ENCODE results near the gene SLC22A13. TPM values are rescaled to one million over a fixed set of nuclear protein-coding genes. Genes with fewer than 3 reads are reported as not detected.

The SLC22A13 gene
- total and polyA plus RNA-seq, 4 donors, result 0.08 to 0.64 (median 0.20) TPM; not detected in 1

DNA sequence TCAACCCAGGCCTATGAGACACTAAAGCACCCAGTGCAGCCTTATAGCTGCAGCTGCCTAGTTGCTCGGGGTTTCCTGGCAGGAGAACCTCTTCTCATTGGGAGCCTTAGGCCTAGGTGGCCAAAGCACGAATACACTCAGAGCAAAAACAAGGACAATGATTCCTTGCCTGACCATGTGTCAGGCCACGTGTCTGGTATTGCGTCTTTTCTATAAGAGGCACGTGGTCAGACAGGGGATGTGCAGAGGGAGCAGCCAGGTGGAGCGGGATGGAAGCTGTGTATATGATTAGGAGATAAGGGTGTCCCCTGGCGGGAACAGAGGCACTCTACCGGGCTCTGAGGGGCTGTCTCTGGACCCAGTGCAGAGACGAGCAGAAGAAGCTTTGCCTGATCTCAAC, 42.8 kb downstream of the SLC22A13 start:
- no peak overlapping the region for H3K4me3 ChIP-seq
- DNase-seq, result no peak
- H3K9ac ChIP-seq (ENCODE audit: insufficient read depth in 1 of 2, low read length in 2 of 2), result no peak overlapping the region
- H3K27ac ChIP-seq (ENCODE audit: low read depth in 1 of 2, low read length in 1 of 2), result no peak overlapping the region
- no peaks in the 10 kb centered on the region for H3K36me3 ChIP-seq (ENCODE audit: control insufficient read depth in 4 of 4, insufficient read depth in 4 of 4, low read length in 4 of 4)
- no peak for TF ChIP-seq CTCF (IDR thresholded peaks at IDR 0.05; ENCODE audit: control extremely low read depth, extremely low read depth)
- H3K4me1 ChIP-seq (ENCODE audit: control insufficient read depth in 5 of 5, insufficient read depth in 5 of 5, low read length in 5 of 5), result no peaks in the 10 kb centered on the region
- no peak for ATAC-seq (ENCODE audit: insufficient read depth, low FRiP score)
- WGBS, 2 donors, result 89 to 91% methylated on average over 9 of the region's 9 CpGs
- peaks cover 0 to 2% (median 0%) of the 10 kb centered on the region in 4 donors for H3K9me3 ChIP-seq (ENCODE audit: control insufficient read depth in 4 of 4, insufficient read depth in 3 of 4, low read length in 3 of 4)
- H3K27me3 ChIP-seq (ENCODE audit: control insufficient read depth in 3 of 3, insufficient read depth in 3 of 3, low read length in 2 of 3), result no peaks in the 10 kb centered on the region

- no peak for TF ChIP-seq CTCF (IDR thresholded peaks at IDR 0.05; ENCODE audit: control extremely low read depth, extremely low read depth)
- Histone ChIP-seq H3K27me3 (ENCODE audit: control insufficient read depth in 3 of 3, insufficient read depth in 3 of 3, low read length in 2 of 3) (no peaks in the 10 kb centered on the region), H3K36me3 (ENCODE audit: control insufficient read depth in 4 of 4, insufficient read depth in 4 of 4, low read length in 4 of 4) (no peaks in the 10 kb centered on the region), H3K4me3 (no peak overlapping the region), H3K27ac (ENCODE audit: low read depth in 1 of 2, low read length in 1 of 2) (no peak overlapping the region), H3K9ac (ENCODE audit: insufficient read depth in 1 of 2, low read length in 2 of 2) (no peak overlapping the region), H3K4me1 (ENCODE audit: control insufficient read depth in 5 of 5, insufficient read depth in 5 of 5, low read length in 5 of 5) (no peaks in the 10 kb centered on the region), H3K9me3 (ENCODE audit: control insufficient read depth in 4 of 4, insufficient read depth in 3 of 4, low read length in 3 of 4) (peaks cover 0 to 2% (median 0%) of the 10 kb centered on the region in 4 donors)
- WGBS, 2 donors, result 55 to 70% methylated on average over 1 of the region's 1 CpG
- DNase-seq, result no peak
- no peak for ATAC-seq (ENCODE audit: insufficient read depth, low FRiP score)
Observed at GRCh38 chr3:38311476-38311875, 45.9 kb downstream of the SLC22A13 start.

GRCh38 chr3:38311941-38312340, 46.3 kb downstream of the SLC22A13 start:
- DNase-seq, result peak in 1 of 3 donors; percentile 12
- 68 to 90% methylated on average over 2 of the region's 2 CpGs for WGBS, 2 donors
- Histone ChIP-seq H3K4me1 (ENCODE audit: control insufficient read depth in 5 of 5, insufficient read depth in 5 of 5, low read length in 5 of 5) (no peaks in the 10 kb centered on the region), H3K27me3 (ENCODE audit: control insufficient read depth in 3 of 3, insufficient read depth in 3 of 3, low read length in 2 of 3) (no peaks in the 10 kb centered on the region), H3K36me3 (ENCODE audit: control insufficient read depth in 4 of 4, insufficient read depth in 4 of 4, low read length in 4 of 4) (no peaks in the 10 kb centered on the region), H3K9ac (ENCODE audit: insufficient read depth in 1 of 2, low read length in 2 of 2) (no peak overlapping the region), H3K27ac (ENCODE audit: low read depth in 1 of 2, low read length in 1 of 2) (no peak overlapping the region), H3K9me3 (ENCODE audit: control insufficient read depth in 4 of 4, insufficient read depth in 3 of 4, low read length in 3 of 4) (peaks cover 0 to 2% (median 0%) of the 10 kb centered on the region in 4 donors), H3K4me3 (no peak overlapping the region)
- no peak for TF ChIP-seq CTCF (IDR thresholded peaks at IDR 0.05; ENCODE audit: control extremely low read depth, extremely low read depth)
- ATAC-seq (ENCODE audit: insufficient read depth, low FRiP score), result no peak

GRCh38 chr3:38312356-38312755, 46.7 kb downstream of the SLC22A13 start:
- ATAC-seq (ENCODE audit: insufficient read depth, low FRiP score), result no peak
- TF ChIP-seq CTCF (IDR thresholded peaks at IDR 0.05; ENCODE audit: control extremely low read depth, extremely low read depth), result no peak
- Histone ChIP-seq H3K36me3 (ENCODE audit: control insufficient read depth in 4 of 4, insufficient read depth in 4 of 4, low read length in 4 of 4) (no peaks in the 10 kb centered on the region), H3K4me3 (no peak overlapping the region), H3K27me3 (ENCODE audit: control insufficient read depth in 3 of 3, insufficient read depth in 3 of 3, low read length in 2 of 3) (no peaks in the 10 kb centered on the region), H3K9ac (ENCODE audit: insufficient read depth in 1 of 2, low read length in 2 of 2) (no peak overlapping the region), H3K4me1 (ENCODE audit: control insufficient read depth in 5 of 5, insufficient read depth in 5 of 5, low read length in 5 of 5) (no peaks in the 10 kb centered on the region), H3K9me3 (ENCODE audit: control insufficient read depth in 4 of 4, insufficient read depth in 3 of 4, low read length in 3 of 4) (peaks cover 0 to 2% (median 0%) of the 10 kb centered on the region in 4 donors), H3K27ac (ENCODE audit: low read depth in 1 of 2, low read length in 1 of 2) (no peak overlapping the region)
- no peak for DNase-seq
- WGBS, 2 donors, result 93 to 100% methylated on average over 3 of the region's 3 CpGs
